SKM-1 (cell line): ENCODE data around the gene DCC.
"Not testable (repeated sequence)": the region's sequence is repeated elsewhere in the genome, so short reads cannot be mapped to it uniquely, and the experiment has no call there.

Source experiments
- DNase-seq: peaks from one replicate; lab custom pipeline; 2025; ENCODE audit not compliant: unreplicated experiment; lab: John Stamatoyannopoulos, UW

DCC gene

DNA sequence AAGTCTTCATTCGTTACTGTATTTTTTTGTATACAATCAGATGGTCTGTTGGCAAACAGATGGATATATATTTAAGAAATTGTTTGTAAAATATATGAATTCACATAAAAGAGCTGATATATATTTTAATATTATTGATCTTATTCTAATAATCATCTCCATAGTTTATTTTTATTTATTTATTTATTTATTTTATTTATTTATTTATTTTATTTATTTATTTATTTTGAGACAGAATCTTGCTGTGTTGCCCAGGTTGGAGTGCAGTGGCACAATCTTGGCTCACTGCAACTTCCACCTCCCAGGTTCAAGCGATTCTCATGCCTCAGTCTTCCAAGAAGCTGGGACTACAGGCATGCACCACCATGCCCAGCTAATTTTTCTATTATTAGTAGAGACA lies 1128.2 kb downstream of the DCC start:
- not testable (repeated sequence) for DNase-seq

DNA sequence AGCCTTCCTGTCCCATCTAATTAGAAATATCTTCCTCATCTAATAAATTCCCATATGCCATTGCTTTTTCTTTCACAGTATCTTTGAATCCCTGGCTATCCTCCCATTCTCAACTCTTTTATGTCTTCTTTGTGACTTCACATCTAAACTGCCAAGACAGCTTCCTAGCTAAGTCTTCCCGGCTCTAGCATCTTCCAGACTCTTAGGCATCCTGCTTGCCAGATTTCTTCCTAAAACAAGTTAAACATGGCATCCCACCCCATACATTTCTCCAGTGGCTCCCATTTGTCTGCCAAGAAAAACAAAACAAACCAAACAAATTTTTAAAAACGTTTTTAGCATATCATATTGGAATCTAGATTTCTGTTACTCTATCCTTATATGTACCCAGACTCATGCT lies 1132.5 kb downstream of the DCC start:
- no peak for DNase-seq

DNA sequence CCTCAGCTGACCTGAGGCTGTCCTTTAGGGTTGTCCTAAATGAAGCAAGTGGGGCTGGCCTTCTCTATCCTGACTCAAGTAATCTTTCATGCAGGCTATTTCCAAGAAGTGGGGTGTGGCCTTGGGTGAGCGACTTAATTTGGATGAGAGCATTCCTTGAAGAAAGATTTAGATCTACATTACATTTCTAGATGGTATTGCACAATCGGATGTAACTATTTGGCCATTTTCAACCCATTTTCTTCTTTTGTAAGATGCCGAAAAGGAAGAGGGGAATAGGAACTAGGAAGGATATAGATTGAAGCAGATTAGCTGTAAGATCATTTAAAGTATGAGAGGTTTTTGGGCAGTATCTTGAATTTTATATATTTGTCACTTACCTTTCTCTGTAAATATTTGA lies 1138.2 kb downstream of the DCC start:
- no peak for DNase-seq

DNA sequence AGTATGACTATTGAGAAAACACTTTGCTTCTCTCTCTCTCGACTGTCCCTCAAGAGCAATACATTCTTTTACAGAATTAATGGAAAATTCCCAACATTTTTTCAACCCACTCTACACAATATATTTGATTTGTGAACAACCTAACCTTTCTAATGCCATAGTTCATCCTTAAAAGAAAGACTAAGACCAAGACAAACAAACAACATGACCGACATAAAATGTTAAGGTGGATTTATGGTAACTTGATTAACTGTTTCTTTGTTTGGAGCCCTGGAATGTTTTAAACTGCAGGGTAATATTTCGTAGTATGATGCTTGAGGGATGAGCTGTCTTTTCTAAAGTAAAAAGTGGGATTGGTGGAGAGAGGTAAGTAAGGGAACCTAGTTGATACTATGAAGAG lies 1146.3 kb downstream of the DCC start:
- no peak for DNase-seq

DNA sequence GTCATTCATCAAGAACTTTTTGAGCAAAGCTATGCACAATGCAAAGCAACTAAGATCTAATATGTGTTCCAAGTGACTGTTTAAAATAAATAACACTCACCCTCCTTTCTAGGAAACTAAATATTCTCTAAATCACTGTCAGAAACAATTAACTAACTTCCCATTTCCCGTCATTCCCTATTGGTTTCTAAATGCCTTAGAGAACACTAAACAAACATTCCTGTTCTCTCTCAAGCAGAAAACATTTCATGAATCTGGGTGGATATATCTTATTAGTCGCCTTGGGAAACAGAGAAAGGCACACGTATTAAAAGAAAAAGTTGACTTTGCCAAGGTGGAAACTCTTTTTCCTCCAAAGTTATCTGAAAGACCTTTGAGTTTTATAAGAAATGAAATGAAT lies 1149.3 kb downstream of the DCC start:
- DNase-seq, result no peak

DNA sequence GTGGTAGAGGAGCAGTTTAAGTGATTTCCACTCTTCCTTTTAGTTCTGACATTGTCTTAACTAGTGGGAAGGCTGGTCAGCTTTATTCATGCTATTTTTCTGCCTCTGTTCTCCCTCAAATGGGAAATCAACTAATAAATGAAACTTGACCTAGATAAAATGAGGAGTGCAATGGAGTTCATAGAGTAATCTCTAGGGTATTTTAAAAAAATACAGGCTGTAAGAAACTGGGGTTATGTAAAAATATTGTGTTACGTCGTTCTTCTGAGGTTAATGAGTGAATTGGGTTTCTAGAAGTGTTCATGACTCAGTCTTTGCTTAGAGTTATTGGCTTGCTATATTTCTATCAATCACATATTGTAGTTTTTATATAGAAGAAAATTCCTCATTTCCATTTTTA lies 1150.0 kb downstream of the DCC start:
- DNase-seq, result no peak

DNA sequence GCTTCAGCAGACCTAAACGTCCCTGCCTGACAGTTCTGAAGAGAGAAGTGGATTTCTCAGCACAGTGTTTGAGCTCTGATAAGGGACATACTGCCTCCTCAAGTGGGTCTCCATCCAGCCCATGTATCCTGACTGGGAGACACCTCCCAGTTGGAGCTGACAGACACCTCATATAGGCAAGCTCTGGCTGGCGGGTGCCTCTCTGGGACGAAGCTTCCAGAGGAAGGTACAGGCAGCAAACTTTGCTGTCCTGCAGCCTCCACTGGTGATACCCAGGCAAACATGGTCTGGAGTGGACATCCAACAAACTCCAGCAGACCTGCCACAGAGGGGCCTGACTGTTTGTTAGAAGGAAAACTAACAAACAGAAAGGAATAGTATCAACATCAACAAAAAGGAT lies 1156.0 kb downstream of the DCC start:
- no peak for DNase-seq

DNA sequence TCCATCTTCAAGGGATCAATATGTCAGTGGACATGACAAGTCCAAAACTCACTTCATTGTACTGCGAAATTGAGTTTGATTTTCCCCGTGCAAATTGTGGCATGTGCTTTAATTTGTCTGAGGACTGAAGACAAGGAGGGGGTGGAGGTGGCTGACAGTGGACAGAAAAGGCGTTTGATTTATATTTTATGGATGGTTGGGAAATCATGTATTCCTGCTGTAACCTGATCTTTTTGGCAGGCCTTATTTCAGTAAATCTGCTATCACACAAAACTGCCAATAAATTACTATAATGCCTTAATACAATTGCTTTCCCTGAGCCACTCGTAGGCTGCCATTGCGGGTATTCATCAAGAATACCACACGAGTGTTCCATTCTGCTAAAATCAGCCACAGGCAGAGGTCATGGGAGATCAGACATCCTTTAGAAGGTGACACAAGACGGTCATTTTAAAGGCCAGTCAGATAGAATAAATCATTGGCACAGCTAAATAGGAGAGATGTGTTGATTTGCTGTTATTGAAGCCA lies 1164.0 kb downstream of the DCC start:
- DNase-seq, result no peak

DNA sequence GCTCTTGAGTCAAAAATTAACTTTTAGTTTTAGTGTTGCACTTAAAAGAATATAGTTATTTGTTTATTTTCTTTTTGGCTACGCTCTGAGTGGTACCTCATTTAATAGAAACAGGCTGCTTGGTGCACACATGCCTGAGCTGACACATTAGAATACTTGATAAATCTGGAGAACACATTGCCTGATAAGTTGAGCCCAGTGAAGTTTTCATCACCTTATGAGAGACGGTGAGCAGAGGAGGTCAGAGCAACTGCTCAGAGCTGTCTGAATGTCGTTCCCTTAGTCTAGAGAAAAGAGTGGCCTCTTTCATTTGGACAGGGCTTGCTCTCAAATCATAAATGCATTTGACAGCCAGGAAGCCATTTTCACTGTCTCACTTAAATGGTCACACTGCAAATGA lies 1168.5 kb downstream of the DCC start:
- no peak for DNase-seq

DNA sequence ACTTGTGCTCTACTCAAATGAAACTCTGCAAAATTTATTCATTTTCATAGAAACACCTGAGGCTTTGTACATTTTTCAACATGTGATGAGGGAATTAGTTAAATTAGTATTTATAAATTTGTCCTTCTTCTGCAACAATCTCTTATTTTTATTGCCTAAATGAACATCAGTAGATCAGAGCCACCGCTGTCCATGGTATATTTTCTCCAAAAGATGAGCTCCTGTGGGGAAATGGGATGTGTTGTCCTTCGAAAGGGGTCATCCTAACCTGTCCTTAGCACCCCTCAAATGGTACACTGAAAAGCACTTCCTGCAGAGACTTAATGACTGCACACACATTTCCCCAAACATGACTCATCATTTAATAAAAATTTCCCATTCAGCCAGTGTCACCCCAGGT lies 1169.9 kb downstream of the DCC start:
- DNase-seq, result no peak

DNA sequence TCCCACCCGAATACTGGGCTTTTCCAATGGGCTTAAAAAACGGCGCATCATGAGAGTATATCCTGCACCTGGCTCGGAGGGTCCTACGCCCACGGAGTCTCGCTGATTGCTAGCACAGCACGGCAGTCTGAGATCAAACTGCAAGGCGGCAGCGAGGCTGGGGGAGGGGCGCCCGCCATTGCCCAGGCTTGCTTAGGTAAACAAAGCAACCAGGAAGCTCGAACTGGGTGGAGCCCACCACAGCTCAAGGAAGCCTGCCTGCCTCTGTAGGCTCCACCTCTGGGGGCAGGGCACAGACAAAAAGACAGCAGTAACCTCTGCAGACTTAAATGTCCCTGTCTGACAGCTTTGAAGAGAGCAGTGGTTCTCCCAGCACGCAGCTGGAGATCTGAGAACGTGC lies 1171.7 kb downstream of the DCC start:
- not testable (repeated sequence) for DNase-seq

DNA sequence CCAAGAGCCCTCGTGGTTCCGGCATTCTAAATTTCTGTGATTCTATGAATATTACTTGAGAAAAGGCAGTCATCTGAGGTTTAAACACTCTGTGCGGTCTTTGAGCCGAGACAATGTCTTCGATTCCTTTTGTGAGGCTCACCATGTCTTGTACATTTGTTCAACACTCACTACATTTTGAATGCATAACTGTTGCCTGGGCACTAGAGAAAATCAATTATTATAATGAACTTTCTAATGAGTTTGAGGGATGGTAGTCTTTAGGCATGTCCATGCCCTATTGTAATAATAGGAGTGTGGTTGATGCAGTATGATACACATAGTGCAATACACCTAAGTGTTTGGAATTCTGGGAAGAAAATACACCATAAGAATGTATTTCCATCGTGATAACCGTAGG lies 1181.1 kb downstream of the DCC start:
- no peak for DNase-seq

DNA sequence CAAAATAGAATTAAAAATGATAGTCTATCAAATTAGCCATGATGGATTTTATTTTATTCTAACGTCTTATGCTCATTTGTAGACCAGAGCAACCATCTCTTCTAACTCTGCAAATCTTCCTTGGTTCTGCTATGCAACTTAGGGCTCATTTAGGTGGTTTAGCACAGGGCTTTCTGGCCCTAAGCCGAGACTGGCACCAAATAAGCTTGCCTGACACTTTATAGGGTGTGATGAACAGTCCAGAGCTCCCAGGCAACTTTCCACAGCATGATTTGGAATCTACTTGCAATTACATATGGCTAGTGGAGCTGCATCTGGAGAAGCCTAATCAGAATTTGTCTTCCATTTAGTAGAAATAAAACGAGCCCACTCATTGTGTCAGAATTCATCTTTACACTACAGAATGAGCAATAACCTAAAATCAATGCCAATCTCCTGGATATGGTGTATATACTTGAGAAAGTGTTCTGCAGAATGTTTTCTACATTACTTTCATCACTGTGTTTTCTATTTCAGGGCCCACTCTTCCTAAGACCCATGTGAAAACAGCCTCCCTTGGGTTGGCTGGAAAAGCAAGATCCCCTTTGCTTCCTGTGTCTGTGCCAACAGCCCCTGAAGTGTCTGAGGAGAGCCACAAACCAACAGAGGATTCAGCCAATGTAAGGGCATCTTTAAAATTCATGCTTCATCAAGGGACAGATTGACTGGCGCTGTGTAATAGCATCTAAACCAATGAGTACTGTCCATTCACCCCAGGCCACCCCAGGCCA lies 1186.3 kb downstream of the DCC start:
- DNase-seq, result no peak

DNA sequence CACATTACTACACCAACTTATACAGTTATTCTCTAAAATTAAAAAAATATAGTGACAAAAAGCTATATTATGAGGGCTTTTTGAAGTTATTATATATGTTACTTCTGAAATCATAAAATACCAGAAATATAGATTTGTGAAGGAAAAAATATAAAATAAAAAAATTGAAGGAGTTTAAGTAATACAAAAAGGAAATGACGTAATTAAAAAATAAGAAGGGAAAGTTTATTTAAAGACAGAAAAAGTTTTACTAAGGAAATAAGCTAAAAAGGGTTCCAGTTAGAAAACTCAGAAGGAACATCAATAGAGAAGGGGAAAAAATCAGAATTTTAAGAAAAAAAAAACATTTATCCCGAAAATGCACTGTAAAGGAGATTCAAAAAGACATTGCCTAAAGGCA lies 1187.4 kb downstream of the DCC start:
- no peak for DNase-seq

DNA sequence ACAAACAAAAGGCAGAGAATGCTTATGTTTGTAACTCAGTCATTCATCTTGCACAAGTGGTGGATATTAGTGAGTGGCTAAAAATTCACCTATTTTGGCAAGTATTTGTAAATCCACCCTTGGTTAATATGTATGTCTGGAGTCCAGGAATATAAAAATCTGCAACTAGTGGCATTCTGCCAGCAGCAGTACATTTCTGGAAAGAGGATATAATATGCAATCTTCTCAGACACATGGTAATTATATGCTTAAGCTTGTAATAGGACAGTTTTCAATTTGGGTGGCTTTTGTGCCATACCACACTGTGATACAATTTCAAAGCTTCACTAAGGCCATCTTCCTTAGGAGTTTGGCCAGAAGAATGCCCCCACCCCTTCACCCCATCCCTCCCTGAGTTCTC lies 1191.2 kb downstream of the DCC start:
- no peak for DNase-seq

DNA sequence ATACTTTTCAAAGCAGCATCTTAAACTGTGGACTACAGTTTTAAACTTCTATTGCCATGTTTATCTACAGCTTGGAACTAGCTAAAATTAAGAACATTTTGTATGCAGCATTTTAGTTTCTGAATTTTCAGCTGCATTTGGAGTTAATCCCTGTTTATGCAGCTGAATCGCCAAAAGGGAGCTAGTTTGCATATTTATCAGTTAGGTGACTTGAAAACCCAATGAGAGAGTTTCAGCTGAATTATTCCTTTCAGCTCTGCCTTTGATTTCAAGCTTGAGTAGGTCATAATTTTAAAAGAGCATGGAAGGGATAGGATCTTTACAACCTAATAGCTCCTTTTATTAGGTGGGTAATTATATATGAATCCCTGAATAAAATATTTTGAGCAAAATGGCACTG lies 1191.9 kb downstream of the DCC start:
- DNase-seq, result no peak

DNA sequence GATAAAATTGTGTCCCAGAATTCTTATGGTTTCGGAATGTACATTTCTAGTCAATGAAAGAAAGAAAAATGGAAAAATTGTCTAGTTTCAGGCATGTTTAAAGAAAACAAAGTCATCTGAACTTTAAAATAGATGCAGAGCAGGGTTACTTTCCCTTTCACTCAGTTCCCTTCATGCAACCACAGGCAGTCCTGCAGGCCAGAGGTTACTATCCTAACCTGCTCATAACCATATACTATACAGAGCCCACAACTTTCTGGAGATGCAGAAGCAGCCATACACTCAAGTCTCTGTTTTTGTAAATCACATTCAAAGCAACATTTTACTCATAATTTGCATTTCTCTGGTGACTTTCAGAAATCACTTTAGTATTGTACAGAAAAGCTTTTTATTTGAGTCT lies 1194.2 kb downstream of the DCC start:
- DNase-seq, result no peak

DNA sequence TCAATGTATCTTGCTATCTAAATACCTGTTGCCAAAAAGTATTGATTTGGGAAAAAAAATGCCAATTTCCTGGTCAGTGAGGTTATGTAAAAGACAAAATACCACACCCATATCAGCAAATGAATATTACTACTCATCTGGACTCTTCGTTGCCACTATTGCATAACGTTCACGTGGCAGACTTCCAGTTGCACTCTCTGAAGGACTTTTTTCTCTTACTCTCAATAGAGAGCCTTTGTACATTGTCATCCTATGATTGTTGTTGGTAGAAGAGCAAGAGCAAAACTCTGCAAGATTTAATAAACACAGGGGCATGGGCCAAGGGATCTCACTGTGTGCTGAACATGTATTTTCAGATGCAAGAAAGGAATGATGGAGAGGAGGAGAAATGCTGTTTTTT lies 1194.7 kb downstream of the DCC start:
- DNase-seq, result no peak

DNA sequence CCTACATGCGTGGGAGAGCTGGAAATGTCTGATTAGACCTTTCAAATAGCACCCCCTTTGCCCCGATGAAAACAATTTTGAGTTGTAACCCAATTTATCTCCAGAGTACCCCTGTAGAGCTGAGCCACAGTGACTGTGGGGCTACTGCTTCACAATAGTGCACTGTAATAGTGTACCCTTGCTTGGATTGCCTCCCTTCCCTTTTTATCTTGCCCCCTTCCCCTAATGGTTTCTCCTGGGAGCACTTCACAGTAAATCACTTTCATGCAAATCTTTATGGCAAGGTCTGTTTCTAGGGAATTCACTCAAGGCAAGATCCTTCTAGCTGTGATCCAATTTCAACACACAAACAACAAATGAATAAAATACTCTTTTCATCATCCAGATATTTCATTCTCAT lies 1196.9 kb downstream of the DCC start:
- no peak for DNase-seq

DNA sequence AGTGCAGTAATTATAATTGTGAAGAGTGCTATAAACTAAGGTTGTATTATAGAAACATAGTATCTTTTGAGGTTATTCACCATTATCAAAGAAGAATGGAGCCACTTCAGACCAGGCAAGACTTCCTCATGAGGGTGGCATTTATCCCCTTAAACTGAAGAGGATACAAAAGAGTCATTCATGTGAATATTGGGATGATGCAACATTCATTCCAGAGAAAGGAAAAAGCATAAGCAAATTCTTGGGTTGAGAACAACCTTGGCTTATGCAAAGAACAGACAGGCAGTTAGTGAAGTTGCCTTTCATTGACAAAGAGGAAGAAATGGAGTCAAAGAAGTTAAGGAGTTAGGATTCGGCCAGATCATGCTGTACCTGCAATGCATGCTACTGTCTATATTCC lies 1201.9 kb downstream of the DCC start:
- no peak for DNase-seq

DNA sequence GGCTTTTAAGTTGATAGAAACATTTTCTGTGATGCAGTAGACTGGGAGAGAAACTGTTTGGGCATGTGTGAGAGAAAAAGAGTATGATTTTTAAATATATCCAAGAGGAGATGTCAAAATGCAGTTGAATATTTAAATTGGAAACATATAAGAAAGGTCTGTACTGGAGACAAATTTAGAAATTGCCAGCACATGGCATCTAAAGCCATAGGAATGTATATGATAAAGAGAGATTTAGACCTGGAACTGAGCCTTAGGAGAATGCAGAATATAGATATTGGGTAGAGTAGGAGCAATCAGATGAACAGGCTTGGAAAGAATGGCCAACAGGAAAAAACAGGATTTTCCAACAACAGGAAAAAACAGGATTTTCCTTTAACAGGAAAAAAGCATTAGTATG lies 1203.7 kb downstream of the DCC start:
- DNase-seq, result no peak

DNA sequence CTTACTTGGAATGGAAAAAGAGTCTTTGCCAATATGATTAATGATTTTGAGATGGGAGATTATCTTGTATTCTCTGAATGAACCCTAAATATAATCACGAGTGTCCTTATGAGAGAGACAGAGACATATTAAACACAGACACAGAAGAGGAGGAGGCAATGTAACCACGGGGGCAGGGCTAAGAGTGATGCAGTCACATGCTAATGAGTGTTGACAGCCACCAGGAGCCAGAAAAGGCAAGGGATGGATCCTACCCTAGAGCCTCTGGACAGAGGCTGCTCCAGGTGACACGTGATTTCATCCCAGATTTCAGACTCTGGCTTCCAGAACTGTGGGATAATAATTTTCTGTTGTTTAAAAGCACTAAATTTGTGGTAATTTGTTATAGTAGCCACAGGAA lies 1204.9 kb downstream of the DCC start:
- DNase-seq, result no peak

DNA sequence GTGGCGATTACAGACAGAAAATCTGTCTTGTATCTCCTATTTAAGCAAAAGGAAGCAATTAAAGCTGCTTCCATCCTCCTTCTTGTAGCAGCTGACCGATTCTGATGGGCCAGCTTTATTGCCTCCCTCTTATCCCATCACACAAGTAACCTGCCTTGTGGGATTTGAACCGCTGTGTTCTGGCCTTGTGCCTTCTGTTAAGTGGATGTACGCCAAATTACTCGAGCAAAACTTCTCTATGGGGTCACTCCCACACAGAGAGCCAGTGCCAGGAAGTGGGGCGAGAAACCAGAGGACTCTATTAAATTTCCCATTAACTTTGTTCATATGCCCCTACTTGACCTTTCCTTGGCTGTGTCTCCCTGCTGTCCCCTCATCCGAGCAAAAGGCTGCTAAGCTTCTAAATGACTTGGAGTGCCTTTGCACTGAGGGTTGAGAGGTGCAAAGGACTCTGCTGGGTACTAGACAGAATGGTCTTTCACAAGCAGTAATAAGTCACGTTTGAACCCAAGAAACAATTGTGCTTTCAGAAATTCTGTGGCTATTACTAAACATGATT lies 1212.0 kb downstream of the DCC start:
- DNase-seq, result no peak
